ENCODE measurements around the gene ZNF839. TPM values are rescaled to one million over a fixed set of nuclear protein-coding genes. Genes with fewer than 3 reads are reported as not detected.

The ZNF839 gene
- total and polyA plus RNA-seq, 12 donors = 3.8 to 13.4 (median 8.4) TPM

DNA sequence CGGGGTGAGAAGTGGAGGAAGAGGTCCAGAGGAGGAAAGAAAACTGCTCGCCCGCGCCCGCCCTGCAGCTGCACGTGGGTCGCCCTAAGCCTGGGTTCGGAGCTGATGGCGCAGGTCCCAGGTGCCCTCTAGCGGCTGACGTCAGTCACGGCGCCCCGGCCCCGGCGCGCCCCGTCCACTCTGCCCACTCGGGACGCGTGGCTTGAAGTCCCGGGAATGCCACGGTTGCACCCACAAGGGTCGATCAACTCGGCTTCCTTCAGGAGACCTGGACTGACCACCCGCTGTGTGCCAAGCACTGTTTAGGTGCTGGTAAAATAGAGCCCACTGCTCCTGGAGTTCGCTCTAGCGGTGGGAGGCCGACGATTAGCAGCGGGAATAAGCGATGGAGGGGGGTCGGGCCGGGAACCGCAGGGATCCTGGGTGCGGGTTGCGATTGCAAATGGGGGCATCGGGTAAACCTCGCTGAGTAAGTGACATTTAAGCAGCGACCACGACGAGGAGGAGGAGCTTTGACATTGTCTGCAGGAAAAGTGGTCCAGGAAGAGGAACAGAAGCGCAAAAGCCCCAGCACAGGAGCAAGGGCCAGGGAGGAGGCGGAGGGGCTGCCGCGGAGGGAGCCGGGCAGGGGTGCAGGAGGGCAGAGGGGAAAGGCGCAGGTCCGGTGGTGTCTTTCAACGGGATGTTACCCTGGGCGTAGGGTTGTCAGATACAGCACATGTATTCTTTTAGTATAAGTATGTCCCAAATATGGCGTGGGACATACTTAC, 5.1 kb upstream of the ZNF839 start:
- H3K27me3 ChIP-seq = no peaks in the 10 kb centered on the region
- no peaks in the 10 kb centered on the region for H3K9me3 ChIP-seq
- peak overlapping the region; percentile 18 to 63 (median 50) for H3K4me3 ChIP-seq
- peak overlapping the region in 7 of 10 donors; percentile 2 to 70 (median 34) for H3K27ac ChIP-seq
- TF ChIP-seq, protein P1, sequence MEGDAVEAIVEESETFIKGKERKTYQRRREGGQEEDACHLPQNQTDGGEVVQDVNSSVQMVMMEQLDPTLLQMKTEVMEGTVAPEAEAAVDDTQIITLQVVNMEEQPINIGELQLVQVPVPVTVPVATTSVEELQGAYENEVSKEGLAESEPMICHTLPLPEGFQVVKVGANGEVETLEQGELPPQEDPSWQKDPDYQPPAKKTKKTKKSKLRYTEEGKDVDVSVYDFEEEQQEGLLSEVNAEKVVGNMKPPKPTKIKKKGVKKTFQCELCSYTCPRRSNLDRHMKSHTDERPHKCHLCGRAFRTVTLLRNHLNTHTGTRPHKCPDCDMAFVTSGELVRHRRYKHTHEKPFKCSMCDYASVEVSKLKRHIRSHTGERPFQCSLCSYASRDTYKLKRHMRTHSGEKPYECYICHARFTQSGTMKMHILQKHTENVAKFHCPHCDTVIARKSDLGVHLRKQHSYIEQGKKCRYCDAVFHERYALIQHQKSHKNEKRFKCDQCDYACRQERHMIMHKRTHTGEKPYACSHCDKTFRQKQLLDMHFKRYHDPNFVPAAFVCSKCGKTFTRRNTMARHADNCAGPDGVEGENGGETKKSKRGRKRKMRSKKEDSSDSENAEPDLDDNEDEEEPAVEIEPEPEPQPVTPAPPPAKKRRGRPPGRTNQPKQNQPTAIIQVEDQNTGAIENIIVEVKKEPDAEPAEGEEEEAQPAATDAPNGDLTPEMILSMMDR (IDR thresholded peaks at IDR 0.05) = peak; percentile 91 to 100 (median 98)
- intact Hi-C loops (cut with DNase I) = loop anchor here (1.0 to 10.0 kb wide), 14 partner anchors 48 to 352 kb away; partner anchors contain the start of genes DYNC1H1 (in 3 of the 10), HSP90AA1 (in 2 of the 10), CINP (in 1 of the 10) and TECPR2 (in 1 of the 10)
- H3K4me1 ChIP-seq = peaks cover 0 to 47% (median 36%) of the 10 kb centered on the region in 9 donors
- ATAC-seq (peak; percentile 66 to 81 (median 72)), DNase-seq (peak; percentile 86 to 87)
- no peaks in the 10 kb centered on the region for H3K36me3 ChIP-seq
- WGBS, 2 donors = 5 to 8% methylated on average over 52 of the region's 52 CpGs

DNA sequence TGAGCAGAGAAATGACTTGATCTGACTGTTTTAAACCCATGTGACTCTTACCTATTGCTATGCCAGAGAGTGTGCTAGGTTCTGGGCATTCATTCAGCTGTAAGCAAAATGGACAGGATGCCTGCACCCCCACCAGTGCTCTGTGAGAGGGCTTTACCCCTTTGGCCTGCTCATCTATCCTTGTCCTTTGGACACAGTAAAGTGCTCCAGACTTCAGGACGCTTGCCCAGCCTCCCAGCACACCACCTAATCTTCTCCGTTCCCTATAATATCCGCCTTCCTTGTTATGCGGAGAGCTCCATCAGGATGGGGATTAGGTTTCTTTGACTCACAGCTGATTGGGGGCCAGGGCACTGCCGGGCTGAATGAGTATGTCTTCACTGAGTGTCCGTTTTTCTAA, 4.4 kb upstream of the ZNF839 start:
- Histone ChIP-seq H3K4me3 (no peak overlapping the region), H3K9me3 (no peaks in the 10 kb centered on the region), H3K4me1 (peaks cover 0 to 49% (median 38%) of the 10 kb centered on the region in 9 donors), H3K27me3 (no peaks in the 10 kb centered on the region), H3K27ac (no peak overlapping the region), H3K36me3 (no peaks in the 10 kb centered on the region)
- ATAC-seq = no peak
- intact Hi-C loops (cut with DNase I) = loop anchor here in 8 of 10 donors (2.0 to 10.0 kb wide), 10 partner anchors 47 to 353 kb away; partner anchors contain the start of genes DYNC1H1 (in 3 of the 8), HSP90AA1 (in 2 of the 8), CINP (in 1 of the 8) and TECPR2 (in 1 of the 8)
- DNase-seq = no peak
- TF ChIP-seq, protein P1 (IDR thresholded peaks at IDR 0.05) = no peak
- 89 to 92% methylated on average over 6 of the region's 6 CpGs for WGBS, 2 donors

DNA sequence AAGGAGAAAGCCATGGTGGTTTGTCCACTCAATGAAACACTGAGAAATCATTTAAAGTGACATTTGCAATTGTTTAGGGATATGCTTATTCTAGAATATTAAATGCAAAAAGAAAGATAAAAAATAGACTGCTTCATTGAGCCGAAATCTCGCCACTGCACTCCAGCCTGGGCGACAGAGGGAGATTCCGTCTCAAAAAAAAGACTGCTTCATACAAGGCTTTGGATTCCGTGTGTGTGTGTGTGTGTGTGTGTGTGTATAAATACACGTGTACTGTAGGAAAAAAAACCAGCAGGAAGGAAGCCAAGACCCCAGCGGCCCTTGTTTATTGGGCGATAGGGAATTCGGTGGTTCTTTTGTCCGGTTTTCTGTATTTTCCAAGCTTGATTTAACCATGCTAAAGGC, 3.2 kb upstream of the ZNF839 start:
- TF ChIP-seq, protein P1 (IDR thresholded peaks at IDR 0.05) = no peak
- Histone ChIP-seq H3K27me3 (no peaks in the 10 kb centered on the region), H3K4me3 (peak overlapping the region; percentile 23 to 76 (median 58)), H3K27ac (peak overlapping the region; percentile 30 to 98 (median 91)), H3K36me3 (no peaks in the 10 kb centered on the region), H3K9me3 (no peaks in the 10 kb centered on the region), H3K4me1 (peaks cover 0 to 61% (median 50%) of the 10 kb centered on the region in 9 donors)
- ATAC-seq (no peak), DNase-seq (peak in 1 of 2 donors; percentile 68)
- intact Hi-C loops (cut with DNase I) = loop anchor here in 7 of 10 donors (2.0 to 10.0 kb wide), 9 partner anchors 46 to 354 kb away; partner anchors contain the start of genes DYNC1H1 (in 3 of the 7), HSP90AA1 (in 3 of the 7), CINP (in 1 of the 7) and TECPR2 (in 1 of the 7)
- 2% methylated on average over 10 of the region's 10 CpGs for WGBS, 2 donors

All from heart right ventricle (tissue), 16 donors.